ENCODE data around the gene MTHFSD.

Gene MTHFSD

GRCh38 chr16:86531641-86532525 is 23.2 kb downstream of the MTHFSD start:
- H3K9me3 ChIP-seq (ENCODE audit: insufficient read depth, low read depth, low read length): no peaks in the 10 kb centered on the region
- 94% methylated on average over 49 of the region's 49 CpGs for WGBS
- H3K27ac ChIP-seq (ENCODE audit: low read depth, low read length): no peak overlapping the region

GRCh38 chr16:86531191-86531545 is 23.9 kb downstream of the MTHFSD start:
- Histone ChIP-seq H3K4me3 (ENCODE audit: low read length) (no peak overlapping the region), H3K4me1 (ENCODE audit: insufficient read depth, low read length) (no peaks in the 10 kb centered on the region), H3K9ac (ENCODE audit: low read depth, low read length) (no peak overlapping the region), H3K36me3 (ENCODE audit: insufficient read depth, low read length) (no peaks in the 10 kb centered on the region), H3K9me3 (ENCODE audit: insufficient read depth, low read depth, low read length) (no peaks in the 10 kb centered on the region), H3K27me3 (ENCODE audit: insufficient read depth, low read length) (no peaks in the 10 kb centered on the region), H3K27ac (ENCODE audit: low read depth, low read length) (no peak overlapping the region)
- 92% methylated on average over 7 of the region's 7 CpGs for WGBS

More at GRCh38 chr16:86531641-86532525, 23.2 kb downstream of the MTHFSD start:
- no peaks in the 10 kb centered on the region for H3K27me3 ChIP-seq (ENCODE audit: insufficient read depth, low read length)
- no peak overlapping the region for H3K9ac ChIP-seq (ENCODE audit: low read depth, low read length)
- no peak overlapping the region for H3K4me3 ChIP-seq (ENCODE audit: low read length)
- H3K4me1 ChIP-seq (ENCODE audit: insufficient read depth, low read length): no peaks in the 10 kb centered on the region
- no peaks in the 10 kb centered on the region for H3K36me3 ChIP-seq (ENCODE audit: insufficient read depth, low read length)

- H3K36me3 ChIP-seq (ENCODE audit: insufficient read depth, low read length): no peaks in the 10 kb centered on the region
- no peak overlapping the region for H3K9ac ChIP-seq (ENCODE audit: low read depth, low read length)
- H3K27me3 ChIP-seq (ENCODE audit: insufficient read depth, low read length): no peaks in the 10 kb centered on the region
- no peak overlapping the region for H3K27ac ChIP-seq (ENCODE audit: low read depth, low read length)
- H3K4me3 ChIP-seq (ENCODE audit: low read length): no peak overlapping the region
- H3K9me3 ChIP-seq (ENCODE audit: insufficient read depth, low read depth, low read length): no peaks in the 10 kb centered on the region
- H3K4me1 ChIP-seq (ENCODE audit: insufficient read depth, low read length): no peaks in the 10 kb centered on the region
- 93% methylated on average over 30 of the region's 31 CpGs for WGBS
These were observed 24.5 kb downstream of the MTHFSD start for GRCh38 chr16:86530251-86531190.

- Histone ChIP-seq H3K36me3 (ENCODE audit: insufficient read depth, low read length) (no peaks in the 10 kb centered on the region), H3K9ac (ENCODE audit: low read depth, low read length) (no peak overlapping the region), H3K9me3 (ENCODE audit: insufficient read depth, low read depth, low read length) (no peaks in the 10 kb centered on the region), H3K4me1 (ENCODE audit: insufficient read depth, low read length) (no peaks in the 10 kb centered on the region), H3K4me3 (ENCODE audit: low read length) (no peak overlapping the region), H3K27ac (ENCODE audit: low read depth, low read length) (no peak overlapping the region), H3K27me3 (ENCODE audit: insufficient read depth, low read length) (no peaks in the 10 kb centered on the region)
- 83% methylated on average over 8 of the region's 8 CpGs for WGBS
These were observed 25.9 kb downstream of the MTHFSD start for GRCh38 chr16:86529160-86529559.

- H3K27ac ChIP-seq (ENCODE audit: low read depth, low read length): no peak overlapping the region
- H3K36me3 ChIP-seq (ENCODE audit: insufficient read depth, low read length): no peaks in the 10 kb centered on the region
- H3K9ac ChIP-seq (ENCODE audit: low read depth, low read length): no peak overlapping the region
- H3K9me3 ChIP-seq (ENCODE audit: insufficient read depth, low read depth, low read length): no peaks in the 10 kb centered on the region
- no peak overlapping the region for H3K4me3 ChIP-seq (ENCODE audit: low read length)
- no peaks in the 10 kb centered on the region for H3K4me1 ChIP-seq (ENCODE audit: insufficient read depth, low read length)
- H3K27me3 ChIP-seq (ENCODE audit: insufficient read depth, low read length): no peaks in the 10 kb centered on the region
- WGBS: 95% methylated on average over 38 of the region's 38 CpGs
These were observed 26.7 kb downstream of the MTHFSD start for GRCh38 chr16:86528061-86528929.

- H3K9ac ChIP-seq (ENCODE audit: low read depth, low read length): no peak overlapping the region
- no peaks in the 10 kb centered on the region for H3K9me3 ChIP-seq (ENCODE audit: insufficient read depth, low read depth, low read length)
- WGBS: 93% methylated on average over 14 of the region's 15 CpGs
- no peaks in the 10 kb centered on the region for H3K36me3 ChIP-seq (ENCODE audit: insufficient read depth, low read length)
- H3K4me3 ChIP-seq (ENCODE audit: low read length): no peak overlapping the region
- no peak overlapping the region for H3K27ac ChIP-seq (ENCODE audit: low read depth, low read length)
- no peaks in the 10 kb centered on the region for H3K4me1 ChIP-seq (ENCODE audit: insufficient read depth, low read length)
- H3K27me3 ChIP-seq (ENCODE audit: insufficient read depth, low read length): no peaks in the 10 kb centered on the region
These were observed 27.7 kb downstream of the MTHFSD start for GRCh38 chr16:86527366-86527765.

- H3K36me3 ChIP-seq (ENCODE audit: insufficient read depth, low read length): no peaks in the 10 kb centered on the region
- no peaks in the 10 kb centered on the region for H3K27me3 ChIP-seq (ENCODE audit: insufficient read depth, low read length)
- no peaks in the 10 kb centered on the region for H3K9me3 ChIP-seq (ENCODE audit: insufficient read depth, low read depth, low read length)
- no peak overlapping the region for H3K27ac ChIP-seq (ENCODE audit: low read depth, low read length)
- H3K4me3 ChIP-seq (ENCODE audit: low read length): no peak overlapping the region
- WGBS: 68% methylated on average over 12 of the region's 12 CpGs
- no peaks in the 10 kb centered on the region for H3K4me1 ChIP-seq (ENCODE audit: insufficient read depth, low read length)
- H3K9ac ChIP-seq (ENCODE audit: low read depth, low read length): no peak overlapping the region
These were observed 29.3 kb downstream of the MTHFSD start for GRCh38 chr16:86525696-86526095.

- Histone ChIP-seq H3K27me3 (ENCODE audit: insufficient read depth, low read length) (peaks cover 10% of the 10 kb centered on the region), H3K9ac (ENCODE audit: low read depth, low read length) (no peak overlapping the region), H3K36me3 (ENCODE audit: insufficient read depth, low read length) (no peaks in the 10 kb centered on the region), H3K27ac (ENCODE audit: low read depth, low read length) (no peak overlapping the region), H3K9me3 (ENCODE audit: insufficient read depth, low read depth, low read length) (no peaks in the 10 kb centered on the region), H3K4me1 (ENCODE audit: insufficient read depth, low read length) (no peaks in the 10 kb centered on the region), H3K4me3 (ENCODE audit: low read length) (no peak overlapping the region)
- 86% methylated on average over 6 of the region's 6 CpGs for WGBS
These were observed 31.0 kb downstream of the MTHFSD start for GRCh38 chr16:86524029-86524428.

- peaks cover 18% of the 10 kb centered on the region for H3K27me3 ChIP-seq (ENCODE audit: insufficient read depth, low read length)
- H3K9ac ChIP-seq (ENCODE audit: low read depth, low read length): no peak overlapping the region
- no peak overlapping the region for H3K27ac ChIP-seq (ENCODE audit: low read depth, low read length)
- no peak overlapping the region for H3K4me3 ChIP-seq (ENCODE audit: low read length)
- 77% methylated on average over 5 of the region's 5 CpGs for WGBS
- no peaks in the 10 kb centered on the region for H3K36me3 ChIP-seq (ENCODE audit: insufficient read depth, low read length)
- no peaks in the 10 kb centered on the region for H3K9me3 ChIP-seq (ENCODE audit: insufficient read depth, low read depth, low read length)
- H3K4me1 ChIP-seq (ENCODE audit: insufficient read depth, low read length): no peaks in the 10 kb centered on the region
These were observed 31.8 kb downstream of the MTHFSD start for GRCh38 chr16:86523166-86523740.

- Histone ChIP-seq H3K9ac (ENCODE audit: low read depth, low read length) (no peak overlapping the region), H3K9me3 (ENCODE audit: insufficient read depth, low read depth, low read length) (no peaks in the 10 kb centered on the region), H3K36me3 (ENCODE audit: insufficient read depth, low read length) (no peaks in the 10 kb centered on the region), H3K4me1 (ENCODE audit: insufficient read depth, low read length) (no peaks in the 10 kb centered on the region), H3K27ac (ENCODE audit: low read depth, low read length) (no peak overlapping the region), H3K4me3 (ENCODE audit: low read length) (no peak overlapping the region), H3K27me3 (ENCODE audit: insufficient read depth, low read length) (peaks cover 24% of the 10 kb centered on the region)
- 87% methylated on average over 16 of the region's 16 CpGs for WGBS
These were observed 32.4 kb downstream of the MTHFSD start for GRCh38 chr16:86522634-86523033.
